Measurements from ENCODE around the gene TAX1BP3.

TAX1BP3 gene

DNA sequence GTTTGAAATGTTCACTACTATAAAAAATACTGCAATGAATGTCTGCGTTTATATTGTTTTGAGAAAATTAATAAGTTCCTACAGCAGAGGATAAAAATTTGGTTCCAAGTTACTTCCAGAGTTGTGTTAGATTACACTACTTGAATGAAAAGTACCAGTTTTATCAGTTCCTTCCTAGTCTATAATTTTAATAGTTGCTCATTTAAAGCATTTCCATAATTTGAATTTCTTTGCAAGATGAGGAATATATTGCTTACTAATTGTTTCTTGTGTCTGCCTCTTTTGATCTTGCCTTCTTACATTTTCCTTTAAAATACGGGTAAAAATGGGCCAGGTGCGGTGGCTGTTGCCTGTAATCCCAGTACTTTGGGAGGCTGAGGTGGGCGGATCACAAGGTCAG, 4.2 kb upstream of the TAX1BP3 start:
- Histone ChIP-seq H3K4me3 (ENCODE audit: low read depth, low read length) (no peak overlapping the region), H3K79me2 (ENCODE audit: control insufficient read depth, insufficient read depth, low read length, unreplicated experiment) (peaks cover 23% of the 10 kb centered on the region), H3K27ac (ENCODE audit: low read depth, low read length) (no peak overlapping the region), H2AFZ (ENCODE audit: low read length, unreplicated experiment) (no peak overlapping the region), H3K27me3 (ENCODE audit: insufficient read depth, low read length) (no peaks in the 10 kb centered on the region), H3K36me3 (ENCODE audit: insufficient read depth, low read length) (no peaks in the 10 kb centered on the region), H3K4me1 (ENCODE audit: control insufficient read depth, insufficient read depth, low read length, unreplicated experiment) (peaks cover 9% of the 10 kb centered on the region)

DNA sequence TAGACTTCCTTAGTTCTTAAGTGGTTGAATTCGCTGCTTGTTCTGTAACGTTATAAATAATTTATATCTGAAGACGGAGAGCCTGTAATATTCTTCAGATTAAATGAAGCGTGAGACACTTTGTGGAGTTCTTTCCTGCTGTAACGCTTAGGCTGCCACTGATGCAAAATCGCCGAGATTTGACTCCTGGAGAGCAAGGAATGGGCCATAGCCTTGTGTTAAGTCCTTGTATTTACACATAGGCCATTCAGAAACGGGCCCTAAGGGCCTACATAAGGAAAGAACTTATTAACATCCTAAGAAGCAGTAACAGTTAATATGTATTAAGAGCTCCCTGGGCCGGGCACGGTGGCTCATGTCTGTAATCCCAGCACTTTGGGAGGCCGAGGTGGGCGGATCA, 1.2 kb upstream of the TAX1BP3 start:
- no peak overlapping the region for H2AFZ ChIP-seq (ENCODE audit: low read length, unreplicated experiment)
- no peaks in the 10 kb centered on the region for H3K27me3 ChIP-seq (ENCODE audit: insufficient read depth, low read length)

DNA sequence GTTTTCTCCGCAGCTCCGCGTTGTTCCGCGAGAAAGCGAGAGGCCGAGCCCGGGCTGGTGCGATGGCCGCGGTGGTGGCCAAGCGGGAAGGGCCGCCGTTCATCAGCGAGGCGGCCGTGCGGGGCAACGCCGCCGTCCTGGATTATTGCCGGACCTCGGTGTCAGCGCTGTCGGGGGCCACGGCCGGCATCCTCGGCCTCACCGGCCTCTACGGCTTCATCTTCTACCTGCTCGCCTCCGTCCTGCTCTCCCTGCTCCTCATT, 638 bp upstream of the TAX1BP3 start:
- peak overlapping the region; percentile 88 for H3K4me3 ChIP-seq (ENCODE audit: low read depth, low read length)
- H2AFZ ChIP-seq (ENCODE audit: low read length, unreplicated experiment) = peak overlapping the region; percentile 69
- peaks cover 50% of the 10 kb centered on the region for H3K79me2 ChIP-seq (ENCODE audit: control insufficient read depth, insufficient read depth, low read length, unreplicated experiment)
- peak overlapping the region; percentile 38; the same call in 1 of the 2 replicates for H3K27ac ChIP-seq (ENCODE audit: low read depth, low read length)
- H3K36me3 ChIP-seq (ENCODE audit: insufficient read depth, low read length) = no peaks in the 10 kb centered on the region
- peaks cover 21% of the 10 kb centered on the region for H3K4me1 ChIP-seq (ENCODE audit: control insufficient read depth, insufficient read depth, low read length, unreplicated experiment)
- H3K27me3 ChIP-seq (ENCODE audit: insufficient read depth, low read length) = no peaks in the 10 kb centered on the region

More for the DNA sequence above, 1.2 kb upstream of the TAX1BP3 start:
- peaks cover 49% of the 10 kb centered on the region for H3K79me2 ChIP-seq (ENCODE audit: control insufficient read depth, insufficient read depth, low read length, unreplicated experiment)
- H3K27ac ChIP-seq (ENCODE audit: low read depth, low read length) = no peak overlapping the region
- peaks cover 21% of the 10 kb centered on the region for H3K4me1 ChIP-seq (ENCODE audit: control insufficient read depth, insufficient read depth, low read length, unreplicated experiment)
- H3K4me3 ChIP-seq (ENCODE audit: low read depth, low read length) = peak overlapping the region; percentile 88
- H3K36me3 ChIP-seq (ENCODE audit: insufficient read depth, low read length) = no peaks in the 10 kb centered on the region

DNA sequence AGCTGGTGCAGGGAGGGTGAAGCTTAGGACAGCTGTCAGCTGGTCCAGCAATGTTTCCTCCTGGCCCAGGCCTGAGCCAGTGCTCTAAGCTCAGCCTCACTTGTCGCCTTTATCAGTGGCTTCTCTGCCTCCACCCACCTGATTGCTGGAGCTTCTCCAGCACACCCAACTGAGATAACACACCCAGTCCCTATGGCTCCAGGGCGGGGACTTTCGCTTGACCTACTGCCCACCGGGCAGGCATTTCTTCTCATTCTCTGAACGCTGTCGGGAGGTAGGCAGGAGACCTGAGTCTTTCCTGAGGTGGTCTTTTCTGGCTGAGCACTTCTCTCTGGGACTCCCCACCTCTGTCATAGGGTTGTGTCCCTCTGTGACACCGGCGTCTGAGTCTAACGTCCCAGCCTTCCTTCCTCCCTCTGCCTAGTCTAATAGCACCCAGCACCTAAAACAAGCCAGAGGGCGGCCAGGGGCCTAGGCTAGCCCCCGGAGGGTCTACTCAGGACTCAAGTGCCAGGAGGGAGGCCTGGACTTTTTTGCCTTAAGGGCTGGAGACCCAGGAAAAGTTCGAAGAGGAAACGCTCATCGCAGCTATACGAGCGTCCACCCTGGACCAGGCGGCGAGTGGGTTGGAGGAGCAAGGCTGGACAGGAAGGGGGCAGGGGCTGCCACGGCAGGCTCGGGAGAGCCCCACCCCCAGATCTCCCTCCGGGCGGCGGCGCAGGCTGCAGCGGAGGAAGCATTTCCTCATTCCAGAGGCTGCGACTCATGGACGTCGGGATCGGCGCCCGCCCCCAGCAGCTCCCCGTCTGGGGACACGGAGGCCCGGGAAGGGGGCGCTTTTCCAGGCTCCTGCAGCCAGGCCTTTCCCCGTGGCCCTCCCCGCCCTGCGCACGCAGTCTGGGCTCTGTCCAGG, 756 bp downstream of the TAX1BP3 start:
- Histone ChIP-seq H3K27ac (ENCODE audit: low read depth, low read length) (peak overlapping the region; percentile 85), H3K4me3 (ENCODE audit: low read depth, low read length) (peak overlapping the region; percentile 88), H3K79me2 (ENCODE audit: control insufficient read depth, insufficient read depth, low read length, unreplicated experiment) (peaks cover 50% of the 10 kb centered on the region), H3K4me1 (ENCODE audit: control insufficient read depth, insufficient read depth, low read length, unreplicated experiment) (peaks cover 21% of the 10 kb centered on the region), H2AFZ (ENCODE audit: low read length, unreplicated experiment) (no peak overlapping the region), H3K27me3 (ENCODE audit: insufficient read depth, low read length) (no peaks in the 10 kb centered on the region), H3K36me3 (ENCODE audit: insufficient read depth, low read length) (no peaks in the 10 kb centered on the region)

DNA sequence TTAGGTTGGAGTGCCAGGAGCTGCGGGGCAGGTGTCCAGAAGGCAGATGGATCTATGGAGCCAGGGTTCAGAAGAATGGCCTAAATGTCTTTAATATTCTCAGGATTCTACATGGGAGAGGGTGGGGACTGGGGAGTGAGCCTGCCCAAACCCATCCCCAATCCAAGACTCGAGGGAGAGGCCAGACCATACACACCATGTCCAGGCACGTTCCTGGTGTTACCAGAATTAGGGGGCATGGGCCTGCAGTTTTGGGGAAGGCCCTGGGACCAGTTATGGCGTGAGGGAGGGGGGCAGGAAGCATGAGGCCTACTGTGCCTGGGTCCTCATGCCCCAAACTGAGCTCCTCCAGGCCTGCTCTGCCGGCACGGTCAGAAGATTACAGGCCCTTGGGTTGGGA, 1.9 kb downstream of the TAX1BP3 start:
- Histone ChIP-seq H3K79me2 (ENCODE audit: control insufficient read depth, insufficient read depth, low read length, unreplicated experiment) (peaks cover 50% of the 10 kb centered on the region), H3K4me1 (ENCODE audit: control insufficient read depth, insufficient read depth, low read length, unreplicated experiment) (peaks cover 21% of the 10 kb centered on the region), H3K27me3 (ENCODE audit: insufficient read depth, low read length) (no peaks in the 10 kb centered on the region), H2AFZ (ENCODE audit: low read length, unreplicated experiment) (no peak overlapping the region), H3K4me3 (ENCODE audit: low read depth, low read length) (peak overlapping the region; percentile 88), H3K27ac (ENCODE audit: low read depth, low read length) (no peak overlapping the region), H3K36me3 (ENCODE audit: insufficient read depth, low read length) (no peaks in the 10 kb centered on the region)

DNA sequence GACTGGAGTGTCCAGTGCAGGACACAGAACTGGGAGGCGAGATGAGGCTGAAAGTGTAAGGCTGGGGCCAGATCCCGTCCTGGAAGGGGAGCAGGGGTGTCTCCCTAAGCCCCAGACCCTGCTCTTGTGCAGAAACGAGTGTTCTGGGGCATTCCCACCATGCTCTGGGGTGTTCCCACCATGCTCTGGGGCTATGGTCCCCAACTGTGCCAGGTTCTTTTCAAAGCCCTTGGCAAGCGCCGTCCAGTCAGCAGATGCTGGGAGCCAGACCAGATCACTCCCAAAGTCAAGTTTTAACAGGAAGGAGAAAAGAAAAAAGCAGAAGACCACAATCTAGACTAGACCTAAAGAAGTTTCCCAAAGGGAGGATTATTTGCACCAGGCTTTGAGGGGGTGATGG, 2.5 kb downstream of the TAX1BP3 start:
- no peak overlapping the region for H2AFZ ChIP-seq (ENCODE audit: low read length, unreplicated experiment)
- peaks cover 21% of the 10 kb centered on the region for H3K4me1 ChIP-seq (ENCODE audit: control insufficient read depth, insufficient read depth, low read length, unreplicated experiment)
- H3K4me3 ChIP-seq (ENCODE audit: low read depth, low read length) = no peak overlapping the region
- H3K27ac ChIP-seq (ENCODE audit: low read depth, low read length) = no peak overlapping the region
- H3K79me2 ChIP-seq (ENCODE audit: control insufficient read depth, insufficient read depth, low read length, unreplicated experiment) = peaks cover 50% of the 10 kb centered on the region
- no peaks in the 10 kb centered on the region for H3K36me3 ChIP-seq (ENCODE audit: insufficient read depth, low read length)
- H3K27me3 ChIP-seq (ENCODE audit: insufficient read depth, low read length) = no peaks in the 10 kb centered on the region

DNA sequence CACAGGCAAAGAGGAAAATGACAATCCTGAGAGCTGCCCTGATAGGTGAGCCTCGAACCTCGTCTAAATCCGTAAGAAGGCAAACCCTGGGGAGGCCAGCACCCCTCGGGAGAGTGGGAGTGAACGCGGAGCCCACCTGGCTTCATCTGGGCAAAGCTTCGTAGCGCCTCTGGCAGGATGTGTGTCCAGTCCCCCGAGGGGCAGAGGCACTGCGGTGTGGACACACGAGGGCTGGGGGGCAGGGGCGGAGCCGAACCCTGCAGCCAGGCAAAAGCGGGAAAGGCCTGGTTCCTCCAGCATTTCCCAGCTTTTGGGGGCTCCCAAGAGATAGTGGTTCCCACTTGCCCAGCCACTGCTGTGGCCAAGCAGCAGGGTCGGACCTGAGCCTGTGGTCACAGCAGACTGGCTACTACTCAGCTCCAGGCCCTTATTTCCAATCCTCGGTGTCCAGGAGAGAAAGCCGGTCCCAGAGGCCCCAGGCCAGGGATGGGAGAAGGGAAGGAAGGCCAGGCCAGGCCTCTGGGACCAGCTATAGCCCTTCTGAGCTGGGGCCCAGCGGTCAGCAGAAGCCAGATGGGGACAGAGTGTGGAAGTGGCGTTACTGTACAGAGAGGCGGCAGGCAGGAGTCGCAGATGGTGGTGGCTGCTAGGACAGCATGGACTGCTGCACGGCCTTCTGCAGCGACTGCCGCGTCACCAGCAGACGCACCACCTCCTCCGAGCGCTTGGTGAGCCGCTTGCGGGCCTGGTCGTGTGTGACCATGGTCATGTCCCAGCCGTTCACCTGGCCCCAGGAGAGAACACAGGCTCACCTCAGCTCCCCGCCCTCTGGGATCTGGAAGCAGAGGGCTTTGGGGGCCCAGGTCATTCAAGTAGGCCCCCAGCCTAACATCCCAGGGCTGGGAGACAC, 5.0 kb downstream of the TAX1BP3 start:
- H3K79me2 ChIP-seq (ENCODE audit: control insufficient read depth, insufficient read depth, low read length, unreplicated experiment) = peaks cover 29% of the 10 kb centered on the region
- H3K27ac ChIP-seq (ENCODE audit: low read depth, low read length) = no peak overlapping the region
- no peak overlapping the region for H2AFZ ChIP-seq (ENCODE audit: low read length, unreplicated experiment)
- H3K4me3 ChIP-seq (ENCODE audit: low read depth, low read length) = no peak overlapping the region
- H3K4me1 ChIP-seq (ENCODE audit: control insufficient read depth, insufficient read depth, low read length, unreplicated experiment) = peaks cover 33% of the 10 kb centered on the region
- no peaks in the 10 kb centered on the region for H3K27me3 ChIP-seq (ENCODE audit: insufficient read depth, low read length)
- H3K36me3 ChIP-seq (ENCODE audit: insufficient read depth, low read length) = no peaks in the 10 kb centered on the region

DNA sequence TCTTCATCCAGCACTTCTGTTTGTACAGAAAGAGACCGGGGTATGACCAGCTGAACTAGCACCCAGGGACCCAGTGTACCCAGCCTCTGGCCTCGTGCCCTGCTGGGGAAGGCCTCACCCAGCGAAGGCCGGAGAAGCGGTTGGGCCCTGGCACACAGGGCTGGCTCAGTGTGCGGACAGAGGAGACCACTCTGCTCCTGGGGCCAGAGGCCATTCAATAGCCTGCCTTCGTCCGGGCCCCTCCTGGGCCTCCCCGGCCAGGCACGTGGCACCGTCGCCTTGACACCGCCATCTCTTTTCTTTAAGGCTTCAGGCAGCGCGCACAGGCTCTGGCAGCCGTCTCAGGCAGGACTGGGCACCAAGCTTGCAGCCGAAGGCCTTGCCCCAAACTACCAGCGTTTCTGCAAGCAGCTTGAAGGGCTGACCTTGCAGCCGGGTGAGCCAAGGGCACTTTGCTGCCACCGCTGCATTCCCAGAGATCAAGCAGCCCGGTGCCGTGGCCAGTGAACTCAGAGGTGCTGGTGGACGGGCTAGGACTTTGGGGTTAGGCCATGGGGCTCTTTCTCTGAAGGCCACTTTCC, 8.0 kb downstream of the TAX1BP3 start:
- Histone ChIP-seq H3K27me3 (ENCODE audit: insufficient read depth, low read length) (no peaks in the 10 kb centered on the region), H3K4me1 (ENCODE audit: control insufficient read depth, insufficient read depth, low read length, unreplicated experiment) (peaks cover 22% of the 10 kb centered on the region), H3K4me3 (ENCODE audit: low read depth, low read length) (no peak overlapping the region), H3K79me2 (ENCODE audit: control insufficient read depth, insufficient read depth, low read length, unreplicated experiment) (peaks cover 8% of the 10 kb centered on the region), H3K36me3 (ENCODE audit: insufficient read depth, low read length) (no peaks in the 10 kb centered on the region), H2AFZ (ENCODE audit: low read length, unreplicated experiment) (no peak overlapping the region), H3K27ac (ENCODE audit: low read depth, low read length) (peak overlapping the region; percentile 49; the same call in 1 of the 2 replicates)

GRCh38 chr17:3659541-3660111, 8.8 kb downstream of the TAX1BP3 start:
- Histone ChIP-seq H3K4me3 (ENCODE audit: low read depth, low read length) (0 out of 2 replicates have a peak overlapping the region, but pooled peaks have one; percentile 18), H3K27ac (ENCODE audit: low read depth, low read length) (peak overlapping the region; percentile 49), H3K27me3 (ENCODE audit: insufficient read depth, low read length) (no peaks in the 10 kb centered on the region), H3K36me3 (ENCODE audit: insufficient read depth, low read length) (no peaks in the 10 kb centered on the region), H3K4me1 (ENCODE audit: control insufficient read depth, insufficient read depth, low read length, unreplicated experiment) (peaks cover 22% of the 10 kb centered on the region), H3K79me2 (ENCODE audit: control insufficient read depth, insufficient read depth, low read length, unreplicated experiment) (peaks cover 2% of the 10 kb centered on the region), H2AFZ (ENCODE audit: low read length, unreplicated experiment) (no peak overlapping the region)

- H3K36me3 ChIP-seq (ENCODE audit: insufficient read depth, low read length) = no peaks in the 10 kb centered on the region
- peak overlapping the region; percentile 49 for H3K27ac ChIP-seq (ENCODE audit: low read depth, low read length)
- H3K27me3 ChIP-seq (ENCODE audit: insufficient read depth, low read length) = no peaks in the 10 kb centered on the region
- H3K4me1 ChIP-seq (ENCODE audit: control insufficient read depth, insufficient read depth, low read length, unreplicated experiment) = peaks cover 22% of the 10 kb centered on the region
- no peak overlapping the region for H2AFZ ChIP-seq (ENCODE audit: low read length, unreplicated experiment)
- H3K79me2 ChIP-seq (ENCODE audit: control insufficient read depth, insufficient read depth, low read length, unreplicated experiment) = no peaks in the 10 kb centered on the region
- 0 out of 2 replicates have a peak overlapping the region, but pooled peaks have one; percentile 18 for H3K4me3 ChIP-seq (ENCODE audit: low read depth, low read length)
Measured at GRCh38 chr17:3658784-3659449, 9.5 kb downstream of the TAX1BP3 start.
